ENCODE data around the gene SH3TC1. TPM values are rescaled to one million over a fixed set of nuclear protein-coding genes. Genes with fewer than 3 reads are reported as not detected.

SH3TC1 gene
- total RNA-seq, 1 donor from 2014 or later = 50.6 TPM

DNA sequence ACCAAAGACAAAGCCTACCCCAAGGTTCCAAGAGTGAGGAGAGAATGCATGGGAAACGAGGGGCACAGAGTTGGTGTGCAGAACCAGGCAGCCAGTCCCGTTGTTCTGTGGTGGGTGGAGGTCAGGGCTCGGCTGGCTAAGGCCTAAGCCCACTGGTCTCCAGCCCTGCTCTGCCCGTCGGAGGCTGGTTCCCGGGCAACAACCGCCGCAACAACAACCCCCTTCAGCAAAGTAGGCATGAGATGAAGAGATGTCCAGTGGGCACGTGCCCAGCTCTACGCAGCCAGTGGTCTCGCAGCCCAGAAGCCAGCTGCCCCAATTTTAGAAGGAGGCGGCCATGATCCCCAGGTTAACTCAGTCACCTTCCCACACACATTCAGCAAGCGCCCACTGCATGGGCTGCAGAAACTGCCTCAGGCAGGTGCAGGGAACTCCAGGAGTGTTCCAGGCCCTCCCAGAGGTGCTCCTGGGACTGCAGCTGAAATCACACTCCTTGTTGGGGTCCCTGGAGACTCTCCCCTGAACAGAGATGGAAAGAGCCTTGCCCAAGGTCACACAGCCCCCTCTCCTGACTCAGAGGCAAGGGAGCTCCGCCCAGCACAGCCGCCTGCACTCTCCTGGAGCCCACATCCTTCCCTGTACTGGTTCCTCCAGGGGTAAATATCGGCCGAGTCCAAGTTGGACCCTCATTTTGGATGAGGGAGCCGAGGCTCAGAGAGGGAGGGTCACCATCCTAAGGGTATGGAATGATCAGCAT lies 45.1 kb downstream of the SH3TC1 start:
- TF ChIP-seq POLR2A (IDR thresholded peaks at IDR 0.05) = no peak
- TF ChIP-seq POLR2AphosphoS5 (IDR thresholded peaks at IDR 0.05; ENCODE audit: insufficient read depth in 1 of 2, low read depth in 1 of 2) = no peak
- TF ChIP-seq, protein P1, sequence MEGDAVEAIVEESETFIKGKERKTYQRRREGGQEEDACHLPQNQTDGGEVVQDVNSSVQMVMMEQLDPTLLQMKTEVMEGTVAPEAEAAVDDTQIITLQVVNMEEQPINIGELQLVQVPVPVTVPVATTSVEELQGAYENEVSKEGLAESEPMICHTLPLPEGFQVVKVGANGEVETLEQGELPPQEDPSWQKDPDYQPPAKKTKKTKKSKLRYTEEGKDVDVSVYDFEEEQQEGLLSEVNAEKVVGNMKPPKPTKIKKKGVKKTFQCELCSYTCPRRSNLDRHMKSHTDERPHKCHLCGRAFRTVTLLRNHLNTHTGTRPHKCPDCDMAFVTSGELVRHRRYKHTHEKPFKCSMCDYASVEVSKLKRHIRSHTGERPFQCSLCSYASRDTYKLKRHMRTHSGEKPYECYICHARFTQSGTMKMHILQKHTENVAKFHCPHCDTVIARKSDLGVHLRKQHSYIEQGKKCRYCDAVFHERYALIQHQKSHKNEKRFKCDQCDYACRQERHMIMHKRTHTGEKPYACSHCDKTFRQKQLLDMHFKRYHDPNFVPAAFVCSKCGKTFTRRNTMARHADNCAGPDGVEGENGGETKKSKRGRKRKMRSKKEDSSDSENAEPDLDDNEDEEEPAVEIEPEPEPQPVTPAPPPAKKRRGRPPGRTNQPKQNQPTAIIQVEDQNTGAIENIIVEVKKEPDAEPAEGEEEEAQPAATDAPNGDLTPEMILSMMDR (IDR thresholded peaks at IDR 0.05) = no peak
- H3K27me3 ChIP-seq = no peaks in the 10 kb centered on the region
- no peak for DNase-seq (ENCODE audit: extremely low spot score in 2 of 2)
- no peaks in the 10 kb centered on the region for H3K9me3 ChIP-seq
- H3K36me3 ChIP-seq = no peaks in the 10 kb centered on the region
- intact Hi-C loops (cut with DNase I) = no loop called here
- H3K4me3 ChIP-seq = no peak overlapping the region
- no peak overlapping the region for H3K27ac ChIP-seq
- H3K4me1 ChIP-seq = peaks cover 21% of the 10 kb centered on the region

DNA sequence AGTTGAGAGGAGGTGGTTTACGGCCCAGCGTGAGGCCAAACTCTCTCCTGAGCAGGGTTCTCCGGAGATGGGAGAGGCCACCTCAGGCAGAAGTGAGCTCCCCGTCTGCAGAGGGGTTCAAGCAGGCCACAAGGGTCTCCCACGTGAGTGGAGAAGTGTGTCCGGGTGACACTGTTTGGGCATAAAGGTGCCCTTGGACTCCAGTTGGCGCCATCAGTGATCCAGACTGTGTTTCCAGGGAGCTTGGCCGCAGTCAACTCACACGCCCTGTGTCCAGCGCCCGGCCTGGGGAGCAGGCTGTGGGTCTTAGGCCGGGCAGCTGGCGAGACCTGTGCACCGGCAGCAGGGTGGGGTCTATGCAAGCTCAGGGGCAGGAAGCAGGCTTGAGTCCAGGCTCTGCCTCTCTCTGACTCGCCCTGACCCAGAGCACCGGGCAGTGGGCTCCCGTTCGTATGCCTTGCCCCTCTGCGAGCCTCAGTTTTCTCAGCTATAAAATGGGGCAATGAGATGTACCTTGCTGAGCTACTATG lies 45.9 kb downstream of the SH3TC1 start:
- H3K4me1 ChIP-seq = peaks cover 21% of the 10 kb centered on the region
- intact Hi-C loops (cut with DNase I) = no loop called here

DNA sequence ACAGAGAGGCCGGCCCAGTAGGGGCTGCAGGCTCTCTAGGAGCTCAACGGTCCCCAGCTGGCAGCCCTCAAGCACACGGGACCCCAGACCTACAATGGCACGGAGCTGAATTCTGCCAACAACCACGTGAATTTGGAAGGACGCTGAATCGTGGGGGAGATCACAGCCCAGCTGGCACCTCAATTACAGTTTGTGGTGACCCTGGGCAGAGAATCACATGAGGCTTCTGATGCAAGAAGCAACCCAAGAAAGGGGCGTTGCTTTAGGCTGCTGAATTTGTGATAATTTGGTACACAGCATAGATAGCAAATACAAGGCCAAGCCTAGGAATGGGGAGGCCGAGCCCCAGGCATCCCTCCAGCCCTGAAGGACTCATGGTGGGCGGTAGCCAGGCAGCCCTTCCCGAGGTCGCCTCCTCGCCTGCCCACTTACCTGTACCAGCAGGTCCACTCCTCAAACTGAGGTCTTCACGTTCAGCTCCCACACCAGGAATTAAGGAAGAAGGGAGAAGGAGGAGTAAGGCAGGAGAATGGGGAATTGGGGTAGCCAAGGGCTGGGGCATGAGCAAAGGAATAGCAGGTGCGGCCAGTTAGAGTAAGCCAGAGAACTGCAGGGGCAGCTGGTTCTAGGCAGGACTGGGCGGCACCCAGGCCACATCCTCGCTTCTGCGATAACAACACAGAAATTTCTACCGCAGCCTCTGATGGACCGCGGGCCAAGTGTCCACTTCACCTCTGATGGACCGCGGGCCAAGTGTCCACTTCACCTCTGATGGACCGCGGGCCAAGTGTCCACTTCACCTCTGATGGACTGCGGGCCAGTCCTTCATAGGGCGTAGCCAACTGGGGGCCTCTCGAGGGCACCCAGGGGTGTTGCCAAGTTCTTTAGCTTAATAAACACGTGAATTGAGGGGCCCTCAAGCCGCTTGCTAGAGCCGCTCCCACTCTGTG lies 47.1 kb downstream of the SH3TC1 start:
- no peak for DNase-seq (ENCODE audit: extremely low spot score in 2 of 2)
- no peaks in the 10 kb centered on the region for H3K36me3 ChIP-seq
- no peaks in the 10 kb centered on the region for H3K27me3 ChIP-seq
- H3K27ac ChIP-seq = no peak overlapping the region
- no peaks in the 10 kb centered on the region for H3K9me3 ChIP-seq
- H3K4me1 ChIP-seq = peaks cover 21% of the 10 kb centered on the region
- TF ChIP-seq POLR2A (IDR thresholded peaks at IDR 0.05) (no peak), POLR2AphosphoS5 (IDR thresholded peaks at IDR 0.05; ENCODE audit: insufficient read depth in 1 of 2, low read depth in 1 of 2) (no peak)
- TF ChIP-seq, protein P1 (IDR thresholded peaks at IDR 0.05) = no peak
- intact Hi-C loops (cut with DNase I) = no loop called here
- H3K4me3 ChIP-seq = no peak overlapping the region

More for the DNA sequence above, 45.9 kb downstream of the SH3TC1 start:
- Histone ChIP-seq H3K9me3 (no peaks in the 10 kb centered on the region), H3K36me3 (no peaks in the 10 kb centered on the region), H3K27me3 (no peaks in the 10 kb centered on the region), H3K27ac (no peak overlapping the region), H3K4me3 (no peak overlapping the region)
- TF ChIP-seq, protein P1 (IDR thresholded peaks at IDR 0.05) = no peak
- TF ChIP-seq POLR2A (IDR thresholded peaks at IDR 0.05) = no peak
- no peak for TF ChIP-seq POLR2AphosphoS5 (IDR thresholded peaks at IDR 0.05; ENCODE audit: insufficient read depth in 1 of 2, low read depth in 1 of 2)
- no peak for DNase-seq (ENCODE audit: extremely low spot score in 2 of 2)

DNA sequence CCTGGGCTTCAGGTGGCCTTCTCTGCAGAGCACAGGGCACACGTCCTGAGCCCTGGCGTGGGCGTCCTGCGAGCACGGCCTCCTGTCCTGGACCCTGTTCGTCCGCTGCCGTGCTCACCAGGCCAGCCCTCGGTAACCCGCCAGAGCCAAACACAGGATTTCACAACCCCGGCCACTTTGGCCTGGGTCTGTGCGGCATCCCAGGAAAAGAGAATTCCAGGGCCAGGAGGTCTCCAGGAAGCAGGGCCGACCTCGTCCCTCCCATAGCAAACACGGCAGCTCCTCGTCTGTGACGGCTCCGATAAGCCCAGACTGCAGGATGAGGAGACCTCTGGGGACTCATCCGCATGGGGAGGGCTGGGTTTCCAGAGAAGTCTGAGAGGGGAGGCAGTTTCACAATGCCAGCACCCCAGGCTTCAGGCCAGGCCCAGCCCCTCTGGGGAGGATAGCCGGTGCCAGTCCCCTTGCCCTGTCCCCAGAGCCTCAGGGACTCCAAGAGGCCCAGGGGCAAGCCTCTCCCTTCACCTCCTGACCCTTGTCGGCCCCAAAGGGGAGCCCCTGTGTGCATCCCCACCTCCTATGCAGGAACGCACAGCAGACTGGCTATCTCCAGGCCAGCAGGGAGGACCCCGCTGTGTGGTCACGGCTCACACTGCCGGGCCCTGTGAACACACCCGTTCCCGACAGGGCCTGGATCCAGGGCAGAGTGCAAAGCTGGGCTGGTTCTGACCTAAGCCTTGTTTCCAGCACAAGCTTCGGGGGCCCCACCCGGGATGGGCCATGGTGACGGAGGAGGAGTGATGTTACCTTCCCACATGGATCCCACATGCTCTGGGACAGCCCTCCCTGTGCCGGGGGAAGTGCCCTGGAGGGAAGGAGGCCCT lies 48.2 kb downstream of the SH3TC1 start:
- TF ChIP-seq, protein P1 (IDR thresholded peaks at IDR 0.05) = no peak
- TF ChIP-seq POLR2AphosphoS5 (IDR thresholded peaks at IDR 0.05; ENCODE audit: insufficient read depth in 1 of 2, low read depth in 1 of 2) = peak in 1 of 2 donors; percentile 44
- no peak for DNase-seq (ENCODE audit: extremely low spot score in 2 of 2)
- Histone ChIP-seq H3K4me1 (peaks cover 16% of the 10 kb centered on the region), H3K27ac (peak overlapping the region; percentile 67), H3K27me3 (no peaks in the 10 kb centered on the region), H3K4me3 (no peak overlapping the region), H3K9me3 (no peaks in the 10 kb centered on the region), H3K36me3 (no peaks in the 10 kb centered on the region)
- intact Hi-C loops (cut with DNase I) = no loop called here

Data from vagina (tissue), 2 donors.